ENCODE measurements around the gene ARHGAP18. TPM values are rescaled to one million over a fixed set of nuclear protein-coding genes. Genes with fewer than 3 reads are reported as not detected.

The ARHGAP18 gene
- total and polyA plus RNA-seq, 10 of the 15 experiments (the other 5 are each of a cell fraction or from before 2014, with no cell fraction given) = 18.2 to 52.2 (median 31.7) TPM

- peak; percentile 81 for TF ChIP-seq ZNF687 (IDR thresholded peaks at IDR 0.05)
- TF ChIP-seq IKZF1 (conservative IDR thresholded peaks at IDR 0.05) = peak; percentile 69; the same call in 1 of the 2 replicates
- TF ChIP-seq POLR2A (IDR thresholded peaks at IDR 0.05; ENCODE audit: low read depth, low read length) = peak; percentile 69
- peak; percentile 65; the same call in 1 of the 2 replicates for TF ChIP-seq SMC3 (IDR thresholded peaks at IDR 0.05; ENCODE audit: borderline replicate concordance, low read length)
- TF ChIP-seq E4F1 (IDR thresholded peaks at IDR 0.05; ENCODE audit: borderline replicate concordance, partially characterized antibody) = no peak
- TF ChIP-seq IKZF2 (IDR thresholded peaks at IDR 0.05) = peak; percentile 66 to 86
- TF ChIP-seq POU2F2 (IDR thresholded peaks at IDR 0.05; ENCODE audit: borderline replicate concordance, low read depth, low read length) = 0 out of 3 replicates have a peak, but pooled peaks have one; percentile 42
- peak; percentile 34 for TF ChIP-seq MEF2B (IDR thresholded peaks at IDR 0.05; ENCODE audit: partially characterized antibody, poor library complexity, severe bottlenecking)
- TF ChIP-seq ZNF622 (IDR thresholded peaks at IDR 0.05) = no peak
- no peak for TF ChIP-seq SUPT20H (IDR thresholded peaks at IDR 0.05; ENCODE audit: borderline replicate concordance, control insufficient read depth, low read depth, low read length)
- peak; percentile 77 for TF ChIP-seq RAD21 (IDR thresholded peaks at IDR 0.05; ENCODE audit: insufficient read depth, low read depth, low read length)
- TF ChIP-seq PML (IDR thresholded peaks at IDR 0.05; ENCODE audit: low read length) = peak; percentile 52; the same call in 1 of the 2 replicates
- TF ChIP-seq PBX3 (IDR thresholded peaks at IDR 0.05; ENCODE audit: insufficient replicate concordance, low read depth, low read length) = no peak
- TF ChIP-seq ZNF207 (IDR thresholded peaks at IDR 0.05; ENCODE audit: borderline replicate concordance) = 0 out of 2 replicates have a peak, but pooled peaks have one; percentile 47
- peak in 1 of 2 experiments; percentile 86; a peak in 2 of 4 replicates for TF ChIP-seq ETV6 (conservative IDR thresholded peaks at IDR 0.05 in 1 of 2, IDR thresholded peaks at IDR 0.05 in 1 of 2; ENCODE audit: borderline replicate concordance in 1 of 2, low read depth in 1 of 2)
- TF ChIP-seq TAF1 (IDR thresholded peaks at IDR 0.05; ENCODE audit: borderline replicate concordance, low read depth, low read length) = no peak
- TF ChIP-seq RB1 (IDR thresholded peaks at IDR 0.05; ENCODE audit: borderline replicate concordance) = no peak
Observed at GRCh38 chr6:129671442-129672340, 38.3 kb downstream of the ARHGAP18 start (continued).

Data from GM12878 (cell line).